B cell (primary cell): Measurements from ENCODE around the gene NOC2L.

Source experiments
- CTCF ChIP-seq: fragments of 200-600 bp; IDR thresholded peaks from one replicate; pipeline ENCODE4 v1.8.0; 2022; ENCODE audit warnings: antibody characterized with exemption, mild to moderate bottlenecking
- EZH2 ChIP-seq: IDR thresholded peaks from 2 replicates; pipeline ENCODE4 v1.6.1; 2012; ENCODE audit warnings: borderline replicate concordance, low read depth, mild to moderate bottlenecking, moderate library complexity, low read length; ENCODE audit not compliant: insufficient read depth, poor library complexity, severe bottlenecking

- TF ChIP-seq CTCF (no peak), EZH2 (no peak)
Observed at GRCh38 chr1:950881-951280, 8.2 kb downstream of the NOC2L start.
